Kasumi-1 (cell line): ENCODE measurements around the gene TAT.
"Not testable (repeated sequence)": the region's sequence is repeated elsewhere in the genome, so short reads cannot be mapped to it uniquely, and the experiment has no call there.

Experiments
- DNase-seq, 2 experiments: peaks; one replicate each; lab custom pipeline; 2025; lab: John Stamatoyannopoulos, UW

The TAT gene

DNA sequence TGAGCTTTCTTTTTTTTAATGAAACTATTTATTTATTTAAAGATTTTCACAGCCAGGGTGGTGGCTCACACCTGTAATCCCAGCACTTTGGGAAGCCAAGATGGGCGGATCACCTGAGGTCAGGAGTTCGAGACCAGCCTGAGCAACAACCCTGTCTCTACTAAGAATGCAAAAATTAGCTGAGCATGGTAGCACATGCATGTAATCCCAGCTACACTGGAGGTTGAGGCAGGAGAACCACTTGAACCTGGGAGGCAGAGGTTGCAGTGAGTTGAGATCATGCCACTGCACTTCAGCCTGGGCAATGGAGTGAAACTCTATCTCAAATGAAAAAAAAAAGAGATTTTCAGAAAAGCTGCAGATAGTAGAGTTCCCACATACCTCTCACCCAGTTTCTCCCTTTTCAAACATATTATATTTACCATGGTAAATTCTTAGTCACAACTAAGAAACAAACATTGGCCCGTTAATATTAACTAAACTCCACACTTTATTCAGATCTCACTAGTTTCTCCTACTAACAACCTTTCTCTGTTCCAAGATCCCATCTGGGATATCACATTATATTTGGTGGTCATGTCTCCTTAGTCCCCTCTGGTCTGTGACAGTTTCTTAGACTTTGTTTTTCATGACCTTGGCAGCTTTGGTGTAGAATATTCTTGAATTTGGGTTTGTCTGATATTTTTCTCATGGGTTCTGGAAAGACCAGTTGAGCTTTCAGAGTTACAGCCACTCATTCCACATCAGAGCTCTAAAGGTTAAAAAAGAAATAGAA is 7.8 kb upstream of the TAT start:
- no peak for DNase-seq

DNA sequence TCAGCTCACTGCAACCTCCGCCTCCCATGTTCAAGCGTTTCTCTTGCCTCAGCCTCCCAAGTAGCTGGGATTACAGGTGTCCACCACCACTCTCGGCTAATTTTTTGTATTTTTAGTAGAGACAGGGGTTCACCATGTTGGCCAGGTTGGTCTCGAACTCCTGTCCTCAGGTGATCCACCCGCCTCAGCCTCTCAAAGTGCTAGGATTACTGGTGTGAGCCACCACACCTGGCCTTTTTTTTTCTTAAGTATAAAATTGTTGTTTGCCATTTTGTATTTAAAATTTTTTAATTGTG is 5.6 kb upstream of the TAT start:
- DNase-seq: not testable (repeated sequence)

DNA sequence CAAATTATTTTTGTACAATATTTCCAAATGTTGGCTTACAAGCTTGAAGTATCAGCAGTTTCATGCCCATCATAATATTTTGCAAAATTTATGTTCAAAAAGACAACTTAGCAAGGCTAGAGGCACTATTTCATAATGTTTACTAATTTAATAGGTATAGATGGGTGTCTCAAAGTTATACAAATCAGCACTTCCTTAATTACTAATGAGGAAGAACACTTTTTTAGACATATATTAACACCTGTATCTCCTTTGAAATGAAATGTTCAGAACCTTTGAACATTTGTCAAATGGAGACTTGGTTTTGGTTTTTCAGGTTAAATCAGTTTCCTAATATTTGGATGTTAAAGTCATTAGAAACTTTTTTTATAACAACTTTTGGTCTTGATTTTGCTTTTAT is 2.2 kb downstream of the TAT start:
- no peak for DNase-seq

DNA sequence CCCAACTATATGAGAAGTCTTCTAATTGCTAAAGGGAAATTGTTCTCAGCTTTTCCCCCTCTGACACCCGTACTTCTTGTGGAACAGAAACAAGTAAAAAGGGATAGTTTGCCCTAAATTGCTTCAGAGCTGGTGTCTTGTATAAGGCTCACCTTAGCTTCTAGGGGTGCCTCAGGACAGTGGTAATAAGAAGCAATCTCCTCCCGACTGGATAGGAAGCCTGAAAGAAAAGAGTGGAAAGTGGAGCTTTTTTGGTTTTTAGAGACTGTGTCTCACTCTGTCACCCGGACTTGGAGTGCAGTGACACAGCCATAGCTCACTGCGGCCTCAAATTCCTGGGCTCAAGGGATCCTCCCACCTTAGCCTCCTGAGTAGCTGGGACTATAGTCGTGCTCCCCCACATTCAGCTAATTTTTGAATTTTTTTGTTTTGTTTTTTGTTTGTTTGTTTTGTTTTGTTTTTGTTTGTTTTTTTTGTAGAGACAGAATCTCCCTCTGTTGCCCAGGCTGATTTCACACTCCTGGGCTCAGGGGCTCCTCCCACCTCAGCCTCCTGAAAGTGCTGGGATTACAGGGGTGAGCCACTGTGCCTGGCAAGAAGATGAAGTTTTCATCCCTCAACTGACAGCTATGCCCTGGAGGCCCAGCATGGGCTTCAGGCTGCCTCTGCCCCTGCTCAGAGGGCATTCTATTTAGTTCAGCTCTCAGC is 3.4 kb downstream of the TAT start:
- no peak for DNase-seq

DNA sequence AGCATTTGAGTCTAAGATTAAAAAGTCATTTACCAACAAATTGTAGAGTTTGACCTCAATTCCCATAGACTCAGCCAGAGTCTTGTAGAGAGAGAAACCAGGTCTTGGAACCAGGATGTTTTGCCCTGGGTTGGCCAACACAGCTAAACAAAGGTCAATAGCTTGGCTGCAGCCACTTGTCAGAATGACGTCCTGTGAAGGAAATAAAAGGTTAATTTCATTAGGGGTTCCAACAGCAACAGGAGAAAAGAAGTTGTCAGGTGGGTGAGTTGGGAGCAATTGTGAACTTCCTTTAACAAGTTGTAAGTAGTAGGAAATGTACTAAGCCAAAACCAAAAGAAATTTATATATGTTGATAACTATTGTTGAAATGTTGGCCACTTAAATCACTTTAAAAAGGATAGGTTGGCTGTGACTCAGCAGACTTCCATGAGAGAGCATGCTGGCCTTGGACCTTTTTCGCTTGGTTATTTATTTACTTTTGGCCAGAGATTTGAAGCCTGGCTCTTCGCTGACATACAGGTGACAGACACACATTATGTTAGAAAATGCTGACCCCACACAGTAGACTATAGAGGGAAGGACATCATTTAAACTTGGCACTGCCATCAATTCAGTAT is 4.3 kb downstream of the TAT start:
- DNase-seq: no peak

DNA sequence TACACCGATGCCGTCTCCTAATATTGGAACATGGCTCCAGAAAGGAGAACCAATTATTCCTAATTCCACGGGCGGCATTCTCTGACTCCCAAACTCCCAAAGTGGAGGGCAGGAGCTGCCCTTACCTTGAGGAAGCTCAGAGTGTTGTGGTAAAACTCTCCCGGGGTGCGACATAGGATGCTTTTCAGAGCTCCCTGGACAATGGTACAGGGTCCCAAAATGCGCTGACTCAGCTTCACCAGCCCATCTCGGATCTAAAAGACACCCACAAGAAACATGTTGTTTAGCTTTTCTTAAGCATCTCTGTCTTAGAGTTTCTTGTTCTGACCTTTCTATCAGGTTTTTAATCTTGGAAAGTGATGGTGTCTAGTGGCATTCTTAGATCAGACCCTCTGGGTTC is 6.7 kb downstream of the TAT start:
- no peak for DNase-seq

DNA sequence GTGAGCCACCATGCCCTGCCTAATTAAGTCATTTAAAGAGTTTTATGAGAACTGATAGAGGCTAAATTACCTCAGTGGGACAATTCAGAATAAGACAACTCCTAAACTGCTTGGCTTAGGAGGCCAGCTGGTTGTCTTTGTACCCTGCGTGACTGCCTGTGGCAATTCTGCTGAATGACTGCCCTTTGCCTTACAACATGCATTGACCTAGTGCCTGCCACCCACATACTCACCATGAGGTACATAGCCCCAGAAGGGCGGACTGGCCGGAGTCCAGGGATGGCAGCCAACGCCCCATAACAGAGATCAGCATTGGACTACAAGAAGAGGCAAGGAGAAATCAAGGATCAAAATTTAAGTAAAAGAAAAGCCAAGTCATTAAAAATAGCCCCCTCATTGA is 7.3 kb downstream of the TAT start:
- DNase-seq: no peak

DNA sequence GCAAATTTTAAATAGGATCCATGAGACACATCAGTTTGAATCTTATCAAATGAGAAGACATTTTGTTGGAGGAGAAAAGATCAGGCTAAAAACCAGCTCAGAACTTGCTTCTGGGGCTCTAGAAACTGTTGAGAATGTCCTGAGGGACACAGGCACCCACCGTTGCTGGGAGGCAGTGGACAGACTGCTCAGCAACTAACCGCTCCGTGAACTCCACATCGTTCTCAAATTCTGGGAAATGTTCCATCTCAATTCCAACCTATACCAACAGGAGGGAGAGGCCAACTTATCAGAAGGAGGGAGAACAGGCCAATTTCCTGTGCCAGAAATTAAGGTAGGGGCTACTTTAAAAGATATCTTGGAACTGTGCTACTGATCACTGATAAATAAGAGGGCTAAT is 8.3 kb downstream of the TAT start:
- DNase-seq: no peak

DNA sequence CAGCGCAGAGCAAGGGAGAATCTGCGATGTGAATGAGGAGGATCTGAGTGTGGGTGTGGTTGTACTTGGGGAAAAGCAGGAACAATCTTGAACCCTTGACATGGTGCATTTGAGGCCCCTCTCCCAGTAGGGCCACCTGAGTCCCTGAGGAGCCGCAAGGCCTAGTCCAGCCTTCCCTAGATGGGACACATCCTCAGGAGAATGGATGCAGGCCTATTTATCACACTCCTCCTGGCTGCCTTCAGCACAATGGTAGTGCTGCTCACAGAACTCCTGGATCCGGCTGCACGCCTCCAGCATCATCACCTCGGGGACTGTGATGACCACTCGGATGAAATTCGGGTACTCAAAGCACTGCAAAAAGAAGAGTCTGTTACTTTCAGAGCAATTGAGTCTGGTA is 9.0 kb downstream of the TAT start:
- no peak for DNase-seq

DNA sequence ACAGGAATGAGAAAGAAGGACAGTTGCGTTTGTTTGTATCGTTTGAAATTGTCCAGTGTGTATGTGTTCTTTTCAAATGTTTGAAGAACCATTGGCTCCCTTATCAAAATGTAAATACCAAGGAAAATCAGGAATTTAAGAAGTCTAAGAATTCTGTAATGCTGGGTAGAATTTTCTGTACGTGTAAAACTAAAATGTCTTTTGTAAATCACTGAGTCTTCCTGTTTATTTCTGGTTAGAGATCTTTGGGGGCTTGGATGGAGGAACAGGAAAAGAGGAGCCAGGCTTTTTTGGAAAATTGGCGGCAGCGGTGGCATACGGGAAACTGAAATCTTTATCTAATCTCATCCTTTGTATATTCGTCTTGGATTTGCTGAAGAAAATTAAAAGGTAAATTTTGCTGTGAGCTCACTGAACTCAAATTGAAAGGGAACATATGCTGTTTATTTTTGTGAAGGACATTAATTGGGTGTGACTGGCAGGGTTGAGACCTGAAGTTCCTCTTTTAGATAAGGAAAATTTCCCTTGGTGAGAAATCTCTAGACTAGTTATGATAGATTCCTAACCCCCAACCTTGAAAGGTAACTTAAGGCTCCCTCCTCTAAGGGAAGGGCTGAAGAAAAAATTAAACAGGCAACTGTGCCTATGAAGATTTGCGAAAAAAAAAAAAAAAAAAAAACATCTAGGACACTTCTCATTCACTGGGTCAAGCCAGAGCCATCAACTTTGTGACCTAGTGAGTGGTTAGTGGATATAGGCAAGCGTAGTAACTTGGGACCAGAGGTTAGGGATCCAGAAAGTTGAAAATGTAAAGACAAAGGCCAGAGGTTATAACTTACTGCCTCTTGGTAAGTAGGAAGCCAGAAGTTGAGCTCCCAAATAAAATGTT is 10.8 kb downstream of the TAT start:
- DNase-seq: peak in 1 of 2 experiments; percentile 28

DNA sequence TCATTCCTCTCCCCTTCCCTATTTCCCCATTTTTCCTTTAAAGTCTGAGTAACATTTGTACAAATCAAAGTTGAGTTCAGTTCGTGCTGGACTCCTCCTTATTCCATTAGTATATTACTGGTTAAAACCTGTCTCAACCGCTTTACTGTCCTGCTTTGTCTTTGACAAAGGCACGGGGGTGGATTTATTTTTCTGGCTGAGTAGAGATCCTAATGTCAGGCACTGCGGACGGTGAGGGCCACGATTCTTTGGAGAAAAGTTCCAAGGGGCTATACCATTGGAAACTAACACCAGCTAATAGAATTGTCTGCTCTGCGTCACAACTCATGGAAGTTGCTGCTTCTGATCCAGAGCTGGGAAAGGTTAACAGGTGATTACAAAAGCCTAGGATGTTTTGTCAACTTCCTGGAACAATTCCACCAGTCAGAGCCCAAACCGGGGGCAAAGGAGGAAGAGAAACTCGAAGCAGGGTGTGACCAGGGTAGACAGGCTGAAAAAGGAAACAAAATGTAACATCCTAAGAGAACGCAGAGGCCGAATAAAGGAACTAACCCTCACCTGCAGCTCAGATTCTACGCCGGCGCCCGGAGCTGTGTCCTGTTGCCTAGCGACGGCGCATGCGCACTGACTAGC is 12.4 kb downstream of the TAT start:
- no peak for DNase-seq

DNA sequence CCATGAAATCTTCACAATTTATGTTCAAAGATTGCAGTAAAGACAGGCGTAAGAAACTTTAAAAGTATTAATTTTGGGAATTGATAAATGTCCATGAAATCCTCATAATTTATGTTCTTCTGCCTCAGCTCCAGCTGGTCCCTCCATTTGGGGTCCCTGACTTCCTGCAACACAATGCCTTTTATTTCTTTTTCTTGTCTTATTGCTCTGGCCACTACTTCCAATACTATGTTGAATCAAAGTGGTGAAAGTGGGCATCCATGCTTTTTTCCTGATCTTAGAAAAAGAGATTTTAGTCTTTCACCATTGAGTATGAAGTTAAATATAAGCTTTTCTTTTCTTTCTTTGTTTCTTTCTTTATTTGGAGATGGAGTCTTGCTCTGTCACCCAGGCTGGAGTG is 14.3 kb downstream of the TAT start:
- DNase-seq: no peak

DNA sequence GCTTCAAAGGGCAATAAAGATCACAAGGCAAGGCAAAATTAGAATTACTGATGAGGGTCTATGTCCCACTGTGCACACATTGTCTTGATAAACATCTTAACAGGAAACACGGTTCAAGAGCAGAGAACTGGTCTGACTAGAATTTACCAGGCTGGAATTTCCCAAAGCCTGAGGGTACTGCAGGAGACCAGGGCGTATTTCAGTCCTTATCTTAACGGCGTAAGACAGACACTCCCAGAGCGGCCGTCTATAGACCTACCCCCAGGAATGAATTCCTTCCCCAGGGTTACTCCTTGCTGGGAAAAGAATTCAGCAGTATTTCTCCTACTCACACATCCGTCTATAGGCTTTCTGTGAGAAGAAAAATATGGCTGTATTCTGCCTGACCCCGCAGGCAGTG is 15.0 kb downstream of the TAT start:
- DNase-seq: not testable (repeated sequence)

DNA sequence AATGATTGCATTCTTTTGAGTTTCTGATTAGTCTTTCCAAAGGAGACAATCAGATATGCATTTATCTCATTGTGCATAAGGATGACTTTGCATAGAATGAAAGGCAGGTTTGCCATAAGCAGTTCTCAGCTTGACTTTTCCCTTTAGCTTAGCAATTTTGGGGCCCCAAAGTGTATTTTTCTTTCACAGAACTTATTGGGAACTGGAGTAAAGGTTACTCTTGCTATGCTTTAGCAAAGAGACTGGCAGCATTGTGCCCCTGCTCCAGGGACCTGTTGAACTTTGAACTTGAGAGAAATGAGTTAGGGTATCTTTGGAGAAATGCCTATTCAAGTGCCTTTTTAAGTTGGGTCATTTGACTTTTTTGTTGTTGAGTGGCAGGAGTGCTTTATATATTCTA is 17.0 kb downstream of the TAT start:
- no peak for DNase-seq

DNA sequence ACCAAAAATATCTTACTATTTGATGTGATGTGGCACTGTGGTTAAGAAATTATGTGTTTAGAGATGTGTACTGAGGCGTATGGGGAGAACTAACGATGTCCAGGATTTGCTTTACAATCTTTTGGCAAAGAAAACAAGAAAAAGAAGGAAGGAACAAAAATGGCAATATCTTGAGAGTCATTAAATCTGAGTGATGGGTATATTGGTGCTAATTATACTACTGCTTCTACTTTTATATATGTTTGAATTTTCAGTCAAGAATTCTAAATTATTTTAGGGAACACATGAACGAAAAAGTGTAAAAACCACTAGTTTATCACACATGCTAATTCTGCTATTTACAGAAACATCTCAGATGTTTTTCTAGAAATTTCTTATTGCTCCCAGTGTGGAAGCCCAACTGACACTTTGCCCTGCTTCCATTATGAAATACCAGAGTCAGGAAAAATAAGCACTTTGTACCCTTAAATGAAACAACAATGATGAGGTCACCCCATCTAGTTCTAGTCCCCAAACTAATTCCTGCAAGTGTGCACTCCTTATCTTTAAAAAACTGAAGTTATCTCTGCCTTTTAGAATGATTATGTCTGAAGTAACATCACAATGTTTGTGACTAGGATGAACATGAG is 18.8 kb downstream of the TAT start:
- DNase-seq: no peak

DNA sequence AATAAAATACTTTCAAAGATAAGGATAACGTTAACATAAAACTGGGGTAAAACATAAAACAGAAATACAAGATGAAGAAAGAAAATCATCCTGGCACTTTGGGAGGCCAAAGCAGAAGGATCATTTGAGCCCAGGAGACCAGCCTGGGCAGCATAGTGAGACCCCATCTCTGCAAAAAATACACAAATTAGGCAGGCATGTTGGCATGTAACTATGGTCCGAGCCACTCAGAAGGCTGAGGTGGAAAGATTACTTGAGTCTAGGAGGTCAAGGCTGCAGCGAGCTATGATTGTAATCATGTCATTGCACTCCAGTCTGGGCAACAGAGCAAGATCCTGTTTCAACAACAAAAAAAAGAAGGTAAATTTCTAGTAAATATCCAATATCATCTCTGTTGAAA is 19.6 kb downstream of the TAT start:
- no peak for DNase-seq

DNA sequence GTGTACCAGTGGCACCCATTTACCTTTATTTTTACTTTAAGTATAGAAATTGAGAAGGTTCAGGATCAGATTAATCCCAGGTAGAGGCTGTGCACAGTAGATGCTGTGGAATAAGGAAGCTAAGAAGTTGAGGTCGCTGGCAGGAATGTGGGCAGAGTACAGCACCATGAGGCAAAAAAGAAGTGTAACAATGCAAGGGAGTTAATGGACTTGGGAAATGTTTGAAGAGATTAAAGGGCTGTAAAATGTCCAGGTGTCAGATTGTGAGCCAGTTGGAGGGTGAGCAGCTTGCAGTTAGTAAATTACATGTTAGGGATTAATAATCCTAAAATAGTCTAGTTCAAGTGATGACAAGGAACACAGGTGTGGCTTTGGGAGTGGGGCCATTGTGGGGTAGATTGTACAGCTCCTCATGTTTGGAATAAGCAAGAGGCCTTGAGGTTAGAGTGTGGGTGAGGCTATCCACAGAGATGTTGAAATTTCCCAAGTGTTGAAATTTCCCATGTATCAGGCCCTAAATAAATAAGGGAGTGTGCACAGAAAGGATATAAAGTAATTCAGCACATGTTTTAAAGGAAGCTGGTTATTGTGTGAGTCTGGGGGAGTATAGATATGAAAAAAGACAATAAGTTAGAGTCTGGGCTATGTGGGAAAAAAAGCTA is 21.5 kb downstream of the TAT start:
- peak in 1 of 2 experiments; percentile 2 for DNase-seq

DNA sequence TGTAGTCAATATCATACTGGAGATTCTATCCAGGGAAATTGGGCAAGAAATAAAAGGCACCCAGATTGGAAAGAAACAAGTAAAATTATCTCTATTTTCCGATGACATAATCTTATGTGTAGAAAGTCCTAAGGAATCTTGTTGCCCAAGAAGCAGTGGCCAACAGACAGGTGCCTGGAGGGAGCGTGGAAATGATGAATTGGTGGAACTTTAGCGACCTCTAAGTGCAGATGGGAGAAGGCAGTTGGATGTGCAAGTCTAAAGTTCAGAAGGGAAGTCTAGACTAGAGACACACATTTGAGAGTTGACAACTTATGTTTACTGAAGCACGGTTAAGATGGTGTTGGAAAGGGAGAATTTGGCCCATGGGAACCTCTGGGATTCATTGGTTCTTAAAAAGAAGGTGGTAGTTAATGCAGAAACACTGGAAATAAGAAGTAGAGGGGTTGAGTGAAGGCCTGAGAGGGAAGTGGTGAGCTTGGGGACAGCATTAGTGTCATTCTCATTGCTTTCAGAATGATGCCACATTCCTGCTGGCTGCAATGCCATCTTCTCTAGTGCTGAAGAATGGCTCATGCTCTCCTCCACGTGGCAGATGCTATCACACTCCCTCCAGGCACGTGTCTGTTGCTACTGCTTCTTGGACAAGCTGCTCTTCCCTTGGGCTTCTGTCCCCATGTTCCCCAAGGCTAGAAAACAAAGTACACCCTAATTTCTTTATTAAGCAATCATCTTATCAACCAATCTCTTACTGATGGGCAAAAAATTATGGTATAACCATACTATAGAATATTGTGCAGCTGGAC is 24.0 kb downstream of the TAT start:
- DNase-seq: peak in 1 of 2 experiments; percentile 21

DNA sequence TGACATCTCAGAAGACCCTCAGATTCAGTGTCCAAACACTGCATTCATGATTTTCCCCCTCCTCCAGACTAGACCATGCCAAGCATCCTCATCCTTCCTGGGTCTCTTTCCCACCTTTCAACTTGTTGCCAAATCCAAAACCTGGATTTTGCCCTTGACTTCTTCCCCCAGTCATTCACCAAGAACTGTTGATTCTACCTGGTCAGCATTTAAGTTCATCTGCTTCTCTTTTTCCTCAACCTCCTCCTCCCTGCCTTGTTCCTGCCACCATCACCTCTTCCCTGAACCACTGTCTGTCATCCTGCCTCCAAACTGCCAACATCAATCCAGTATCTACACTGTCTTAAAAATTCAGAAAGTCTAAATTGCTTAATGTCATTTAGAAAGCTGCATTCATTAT is 29.7 kb downstream of the TAT start:
- no peak for DNase-seq

DNA sequence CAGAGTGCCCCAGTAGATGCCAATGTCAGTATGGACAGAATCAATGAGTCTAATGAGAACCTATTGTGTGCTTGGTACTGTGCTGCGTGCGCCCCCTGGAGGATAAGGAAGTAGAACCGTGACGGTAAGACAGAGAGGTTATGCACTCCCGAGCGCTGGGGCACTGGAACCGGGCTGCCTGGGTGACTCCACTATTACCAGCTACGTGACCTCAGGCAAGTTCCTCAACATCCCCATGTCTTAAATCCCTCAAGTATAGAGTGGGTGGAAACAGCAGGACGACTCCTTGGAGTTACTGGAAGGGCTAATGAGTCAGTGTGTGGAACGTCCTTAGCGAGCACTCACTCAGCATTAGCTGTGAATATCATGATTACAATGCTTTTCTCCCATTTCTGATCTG is 34.5 kb downstream of the TAT start:
- peak; percentile 58 to 71 for DNase-seq
